Suprapubic skin (tissue), 4 donors: ENCODE data around the gene GEN1.

Experiments used
- POLR2A ChIP-seq, 2 donors: fragments of 450-650 bp; IDR thresholded peaks; one replicate each; pipeline ENCODE4 v1.6.1; 2017; ENCODE audit warnings: antibody characterized with exemption in 2 of 2, mild to moderate bottlenecking in 2 of 2, moderate library complexity in 2 of 2
- POLR2AphosphoS5 ChIP-seq, 3 donors: sonication (generic); formaldehyde crosslinking; IDR thresholded peaks; one replicate each; pipeline ENCODE4 v1.6.1; 2017; ENCODE audit warnings: antibody characterized with exemption in 3 of 3
- TF ChIP-seq, protein P1 (sequence below), 2 donors: fragments of 200-600 bp in 1 of 2; fragments of 450-650 bp in 1 of 2; sonication (generic) in 1 of 2; IDR thresholded peaks; one replicate each; pipeline ENCODE4 v1.5.1; 2016 to 2019; ENCODE audit warnings: antibody characterized with exemption in 2 of 2, mild to moderate bottlenecking in 1 of 2, moderate library complexity in 1 of 2

DNA sequence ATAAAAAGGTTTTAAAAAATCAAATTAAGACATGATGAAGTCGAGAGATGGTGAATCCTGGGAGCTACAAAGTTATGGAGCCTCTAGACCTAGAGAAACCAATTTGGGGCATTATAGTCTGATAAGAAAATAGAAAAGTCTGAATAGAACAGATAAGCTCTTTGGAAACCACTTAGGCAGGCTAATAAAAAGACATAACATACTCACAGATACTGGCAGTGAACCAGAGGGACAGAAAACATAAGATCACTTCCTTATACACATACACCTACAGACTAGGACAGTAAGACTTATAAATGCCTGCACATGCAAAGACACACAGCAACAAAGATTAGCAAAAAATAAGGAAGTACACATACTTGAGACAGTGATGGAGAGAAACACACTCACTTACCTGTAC is 20.3 kb upstream of the GEN1 start:
- TF ChIP-seq, protein P1, sequence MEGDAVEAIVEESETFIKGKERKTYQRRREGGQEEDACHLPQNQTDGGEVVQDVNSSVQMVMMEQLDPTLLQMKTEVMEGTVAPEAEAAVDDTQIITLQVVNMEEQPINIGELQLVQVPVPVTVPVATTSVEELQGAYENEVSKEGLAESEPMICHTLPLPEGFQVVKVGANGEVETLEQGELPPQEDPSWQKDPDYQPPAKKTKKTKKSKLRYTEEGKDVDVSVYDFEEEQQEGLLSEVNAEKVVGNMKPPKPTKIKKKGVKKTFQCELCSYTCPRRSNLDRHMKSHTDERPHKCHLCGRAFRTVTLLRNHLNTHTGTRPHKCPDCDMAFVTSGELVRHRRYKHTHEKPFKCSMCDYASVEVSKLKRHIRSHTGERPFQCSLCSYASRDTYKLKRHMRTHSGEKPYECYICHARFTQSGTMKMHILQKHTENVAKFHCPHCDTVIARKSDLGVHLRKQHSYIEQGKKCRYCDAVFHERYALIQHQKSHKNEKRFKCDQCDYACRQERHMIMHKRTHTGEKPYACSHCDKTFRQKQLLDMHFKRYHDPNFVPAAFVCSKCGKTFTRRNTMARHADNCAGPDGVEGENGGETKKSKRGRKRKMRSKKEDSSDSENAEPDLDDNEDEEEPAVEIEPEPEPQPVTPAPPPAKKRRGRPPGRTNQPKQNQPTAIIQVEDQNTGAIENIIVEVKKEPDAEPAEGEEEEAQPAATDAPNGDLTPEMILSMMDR (IDR thresholded peaks at IDR 0.05) = no peak
- TF ChIP-seq POLR2A (IDR thresholded peaks at IDR 0.05) (no peak), POLR2AphosphoS5 (IDR thresholded peaks at IDR 0.05) (no peak)
